SK-N-SH treated with all-trans-retinoic acid at 6 μM for 48 hours (cell line): Measurements from ENCODE around the gene TMEM135.
"Not testable (repeated sequence)": the region's sequence is repeated elsewhere in the genome, so short reads cannot be mapped to it uniquely, and the experiment has no call there.

Experiments
- ATAC-seq: fragments of 200-7000 bp; cut with Tn5 transposase; 3 replicates; pipeline ENCODE4 v1.9.1; 2020; ENCODE audit warnings: mild to moderate bottlenecking, moderate library complexity
- ARNTL ChIP-seq: fragments of 450-650 bp; formaldehyde crosslinking; IDR thresholded peaks from 2 replicates; pipeline ENCODE4 v1.5.0; 2020; ENCODE audit warnings: low read depth, mild to moderate bottlenecking, moderate library complexity, borderline replicate concordance
- BACH2 ChIP-seq: fragments of 250-450 bp; sonication (Bioruptor Pico); IDR thresholded peaks from 2 replicates; pipeline ENCODE4 v1.9.0; 2021; ENCODE audit warnings: mild to moderate bottlenecking, borderline replicate concordance
- CSDC2 ChIP-seq: fragments of 250-450 bp; sonication (Bioruptor Pico); IDR thresholded peaks from 2 replicates; pipeline ENCODE4 v1.5.0; 2020; ENCODE audit warnings: mild to moderate bottlenecking, moderate library complexity
- CSRNP3 ChIP-seq: fragments of 250-450 bp; sonication (Bioruptor Pico); IDR thresholded peaks from 2 replicates; pipeline ENCODE4 v1.5.1; 2021; ENCODE audit warnings: mild to moderate bottlenecking, moderate library complexity
- ESRRG ChIP-seq: fragments of 250-450 bp; sonication (Bioruptor Pico); IDR thresholded peaks from 2 replicates; pipeline ENCODE4 v1.6.1; 2021; ENCODE audit warnings: mild to moderate bottlenecking
- GLIS3 ChIP-seq: fragments of 250-450 bp; sonication (Bioruptor Pico); IDR thresholded peaks from 2 replicates; pipeline ENCODE4 v1.5.0; 2020; ENCODE audit warnings: mild to moderate bottlenecking, moderate library complexity
- OSR1 ChIP-seq: fragments of 250-450 bp; sonication (Bioruptor Pico); IDR thresholded peaks from 2 replicates; pipeline ENCODE4 v1.8.0; 2022; ENCODE audit warnings: moderate library complexity, mild to moderate bottlenecking, inconsistent platforms
- RARB ChIP-seq: fragments of 250-450 bp; sonication (Bioruptor Pico); IDR thresholded peaks from 2 replicates; pipeline ENCODE4 v1.8.0; 2021; ENCODE audit warnings: mild to moderate bottlenecking, moderate library complexity
- SNAI2 ChIP-seq: fragments of 250-450 bp; sonication (Bioruptor Pico); IDR thresholded peaks from 2 replicates; pipeline ENCODE4 v1.5.0; 2020; ENCODE audit warnings: mild to moderate bottlenecking, moderate library complexity
- TCF4 ChIP-seq: fragments of 250-450 bp; sonication (Bioruptor Pico); IDR thresholded peaks from 2 replicates; pipeline ENCODE4 v1.8.0; 2021; ENCODE audit warnings: mild to moderate bottlenecking, moderate library complexity, borderline replicate concordance
- TOX ChIP-seq: fragments of 250-450 bp; sonication (Bioruptor Pico); IDR thresholded peaks from 2 replicates; pipeline ENCODE4 v1.8.0; 2021; ENCODE audit warnings: mild to moderate bottlenecking, moderate library complexity, borderline replicate concordance
- TSHZ2 ChIP-seq: fragments of 250-450 bp; sonication (Bioruptor Pico); IDR thresholded peaks from 2 replicates; pipeline ENCODE4 v1.5.0; 2020; ENCODE audit warnings: mild to moderate bottlenecking, moderate library complexity
- ZC3H10 ChIP-seq: fragments of 250-450 bp; sonication (Bioruptor Pico); IDR thresholded peaks from 2 replicates; pipeline ENCODE4 v1.5.1; 2021; ENCODE audit warnings: mild to moderate bottlenecking, moderate library complexity
- ZFP3 ChIP-seq: fragments of 250-450 bp; sonication (Bioruptor Pico); IDR thresholded peaks from 2 replicates; pipeline ENCODE4 v1.5.0; 2020; ENCODE audit warnings: mild to moderate bottlenecking, moderate library complexity
- ZFP30 ChIP-seq: fragments of 450-650 bp; formaldehyde crosslinking; IDR thresholded peaks from 2 replicates; pipeline ENCODE4 v1.5.0; 2022; ENCODE audit warnings: mild to moderate bottlenecking, moderate library complexity
- ZNF565 ChIP-seq: fragments of 450-650 bp; formaldehyde crosslinking; conservative IDR thresholded peaks from 2 replicates; pipeline ENCODE4 v1.5.0; 2020; ENCODE audit warnings: low read depth, mild to moderate bottlenecking, moderate library complexity
- ZNF70 ChIP-seq: fragments of 450-650 bp; formaldehyde crosslinking; IDR thresholded peaks from 2 replicates; pipeline ENCODE4 v1.5.0; 2020; ENCODE audit warnings: mild to moderate bottlenecking, moderate library complexity
- ZNF8 ChIP-seq: fragments of 450-650 bp; formaldehyde crosslinking; IDR thresholded peaks from 2 replicates; pipeline ENCODE4 v1.5.0; 2020; ENCODE audit warnings: mild to moderate bottlenecking, moderate library complexity
- TF ChIP-seq, protein P1 (sequence below): fragments of 250-450 bp; sonication (Bioruptor Pico); IDR thresholded peaks from 2 replicates; pipeline ENCODE4 v1.8.0; 2021; ENCODE audit warnings: low read depth, mild to moderate bottlenecking, moderate library complexity, borderline replicate concordance
- TF ChIP-seq, protein P2 (sequence below): fragments of 250-450 bp; sonication (Bioruptor Pico); IDR thresholded peaks from 2 replicates; pipeline ENCODE4 v1.8.0; 2020; ENCODE audit warnings: mild to moderate bottlenecking, moderate library complexity, borderline replicate concordance
- TF ChIP-seq, protein P3 (sequence below): fragments of 250-450 bp; sonication (Bioruptor Pico); IDR thresholded peaks from 2 replicates; pipeline ENCODE4 v1.5.1; 2020; ENCODE audit warnings: low read depth, mild to moderate bottlenecking, moderate library complexity

The TMEM135 gene

GRCh38 chr11:87154246-87154645 is 116.5 kb downstream of the TMEM135 start:
- TF ChIP-seq OSR1 (CRISPR knock-in tag) (no peak), GLIS3 (CRISPR knock-in tag) (no peak), ZFP3 (CRISPR knock-in tag) (no peak), ZFP30 (CRISPR knock-in tag) (no peak), ARNTL (CRISPR knock-in tag) (no peak), TOX (CRISPR knock-in tag) (no peak), ZNF70 (CRISPR knock-in tag) (no peak), TSHZ2 (CRISPR knock-in tag) (no peak), BACH2 (no peak), CSDC2 (CRISPR knock-in tag) (no peak), RARB (no peak), ZC3H10 (no peak), ZNF8 (CRISPR knock-in tag) (no peak), CSRNP3 (no peak), TCF4 (CRISPR knock-in tag) (no peak), ZNF565 (no peak)
- TF ChIP-seq, protein P1, sequence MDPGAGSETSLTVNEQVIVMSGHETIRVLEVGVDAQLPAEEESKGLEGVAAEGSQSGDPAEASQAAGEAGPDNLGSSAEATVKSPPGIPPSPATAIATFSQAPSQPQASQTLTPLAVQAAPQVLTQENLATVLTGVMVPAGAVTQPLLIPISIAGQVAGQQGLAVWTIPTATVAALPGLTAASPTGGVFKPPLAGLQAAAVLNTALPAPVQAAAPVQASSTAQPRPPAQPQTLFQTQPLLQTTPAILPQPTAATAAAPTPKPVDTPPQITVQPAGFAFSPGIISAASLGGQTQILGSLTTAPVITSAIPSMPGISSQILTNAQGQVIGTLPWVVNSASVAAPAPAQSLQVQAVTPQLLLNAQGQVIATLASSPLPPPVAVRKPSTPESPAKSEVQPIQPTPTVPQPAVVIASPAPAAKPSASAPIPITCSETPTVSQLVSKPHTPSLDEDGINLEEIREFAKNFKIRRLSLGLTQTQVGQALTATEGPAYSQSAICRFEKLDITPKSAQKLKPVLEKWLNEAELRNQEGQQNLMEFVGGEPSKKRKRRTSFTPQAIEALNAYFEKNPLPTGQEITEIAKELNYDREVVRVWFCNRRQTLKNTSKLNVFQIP, result no peak
- TF ChIP-seq, protein P2, sequence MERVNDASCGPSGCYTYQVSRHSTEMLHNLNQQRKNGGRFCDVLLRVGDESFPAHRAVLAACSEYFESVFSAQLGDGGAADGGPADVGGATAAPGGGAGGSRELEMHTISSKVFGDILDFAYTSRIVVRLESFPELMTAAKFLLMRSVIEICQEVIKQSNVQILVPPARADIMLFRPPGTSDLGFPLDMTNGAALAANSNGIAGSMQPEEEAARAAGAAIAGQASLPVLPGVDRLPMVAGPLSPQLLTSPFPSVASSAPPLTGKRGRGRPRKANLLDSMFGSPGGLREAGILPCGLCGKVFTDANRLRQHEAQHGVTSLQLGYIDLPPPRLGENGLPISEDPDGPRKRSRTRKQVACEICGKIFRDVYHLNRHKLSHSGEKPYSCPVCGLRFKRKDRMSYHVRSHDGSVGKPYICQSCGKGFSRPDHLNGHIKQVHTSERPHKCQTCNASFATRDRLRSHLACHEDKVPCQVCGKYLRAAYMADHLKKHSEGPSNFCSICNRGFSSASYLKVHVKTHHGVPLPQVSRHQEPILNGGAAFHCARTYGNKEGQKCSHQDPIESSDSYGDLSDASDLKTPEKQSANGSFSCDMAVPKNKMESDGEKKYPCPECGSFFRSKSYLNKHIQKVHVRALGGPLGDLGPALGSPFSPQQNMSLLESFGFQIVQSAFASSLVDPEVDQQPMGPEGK (CRISPR knock-in tag), result no peak
- TF ChIP-seq, protein P3, sequence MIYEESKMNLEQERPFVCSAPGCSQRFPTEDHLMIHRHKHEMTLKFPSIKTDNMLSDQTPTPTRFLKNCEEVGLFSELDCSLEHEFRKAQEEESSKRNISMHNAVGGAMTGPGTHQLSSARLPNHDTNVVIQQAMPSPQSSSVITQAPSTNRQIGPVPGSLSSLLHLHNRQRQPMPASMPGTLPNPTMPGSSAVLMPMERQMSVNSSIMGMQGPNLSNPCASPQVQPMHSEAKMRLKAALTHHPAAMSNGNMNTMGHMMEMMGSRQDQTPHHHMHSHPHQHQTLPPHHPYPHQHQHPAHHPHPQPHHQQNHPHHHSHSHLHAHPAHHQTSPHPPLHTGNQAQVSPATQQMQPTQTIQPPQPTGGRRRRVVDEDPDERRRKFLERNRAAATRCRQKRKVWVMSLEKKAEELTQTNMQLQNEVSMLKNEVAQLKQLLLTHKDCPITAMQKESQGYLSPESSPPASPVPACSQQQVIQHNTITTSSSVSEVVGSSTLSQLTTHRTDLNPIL (CRISPR knock-in tag), result no peak
- ATAC-seq, result no peak

GRCh38 chr11:87156970-87157369 is 119.2 kb downstream of the TMEM135 start:
- no peak for TF ChIP-seq SNAI2
- no peak for TF ChIP-seq ZNF8 (CRISPR knock-in tag)
- TF ChIP-seq ZFP30 (CRISPR knock-in tag), result no peak
- TF ChIP-seq TSHZ2 (CRISPR knock-in tag), result no peak
- TF ChIP-seq CSRNP3, result no peak
- no peak for TF ChIP-seq ESRRG (CRISPR knock-in tag)
- TF ChIP-seq ZC3H10, result no peak
- TF ChIP-seq CSDC2 (CRISPR knock-in tag), result no peak
- no peak for TF ChIP-seq GLIS3 (CRISPR knock-in tag)
- TF ChIP-seq ZNF565, result no peak
- TF ChIP-seq TOX (CRISPR knock-in tag), result no peak
- TF ChIP-seq RARB, result no peak
- TF ChIP-seq BACH2, result no peak
- ATAC-seq, result no peak

- not testable (repeated sequence) for ATAC-seq
Measured at GRCh38 chr11:87169076-87169475, 131.3 kb downstream of the TMEM135 start.
